Stomach (tissue), 9 donors: ENCODE results near the gene SH2D3A. TPM values are rescaled to one million over a fixed set of nuclear protein-coding genes. Genes with fewer than 3 reads are reported as not detected.

ENCODE experiments used
- DNase-seq, 2 donors: peaks; one replicate each; pipeline versions ENCODE4 v3.0.0 to v3.0.0-alpha.2; 2013 to 2019
- H3K27ac ChIP-seq, 5 donors: fragments of 200-600 bp in 4 of 5; sonication (generic) in 4 of 5; one replicate each; pipeline ENCODE4 v1.5.1; 2013 to 2019; ENCODE audit warnings: mild to moderate bottlenecking in 1 of 5, moderate library complexity in 1 of 5
- H3K27me3 ChIP-seq, 3 donors: fragments of 200-600 bp; sonication (generic); one replicate each; pipeline ENCODE4 v1.5.1; 2017 to 2019; ENCODE audit warnings: mixed run types in 1 of 3
- H3K36me3 ChIP-seq, 4 donors: fragments of 200-600 bp; sonication (generic); 1 replicate in 3 of 4; 2 replicates in 1 of 4; pipeline ENCODE4 v1.5.1; 2016 to 2019
- H3K4me1 ChIP-seq, 4 donors: fragments of 200-600 bp; sonication (generic); one replicate each; pipeline ENCODE4 v1.5.1; 2016 to 2019
- H3K4me3 ChIP-seq, 4 donors: fragments of 200-600 bp; sonication (generic) in 3 of 4; one replicate each; pipeline ENCODE4 v1.5.1; 2016 to 2019; ENCODE audit warnings: mild to moderate bottlenecking in 1 of 4
- H3K9me3 ChIP-seq, 4 donors: fragments of 200-600 bp; sonication (generic); one replicate each; pipeline ENCODE4 v1.5.1; 2016 to 2019
- EP300 ChIP-seq: sonication (generic); formaldehyde crosslinking; IDR thresholded peaks from one replicate; pipeline ENCODE4 v1.6.1; 2017; ENCODE audit warnings: antibody characterized with exemption
- POLR2A ChIP-seq, 4 donors: fragments of 450-650 bp; IDR thresholded peaks; one replicate each; pipeline ENCODE4 v1.6.1; 2016; ENCODE audit warnings: antibody characterized with exemption in 4 of 4, control low read depth in 2 of 4, mild to moderate bottlenecking in 1 of 4, moderate library complexity in 1 of 4
- POLR2AphosphoS5 ChIP-seq, 3 donors: sonication (generic); formaldehyde crosslinking; IDR thresholded peaks; one replicate each; pipeline ENCODE4 v1.6.1; 2016; ENCODE audit warnings: antibody characterized with exemption in 3 of 3
- WGBS, 5 donors: extraction: QIAGEN DNeasy Blood & Tissue Kit in 3 of 5; methylation state at CpG; one replicate each; pipeline versions ENCODE4 v1.1.5 to v1.1.7; 2013 to 2018; 5-methylcytosine and 5-hydroxymethylcytosine counted together
- intact Hi-C: fragments of 100-400 bp; cut with DNase I; formaldehyde crosslinking; loops from one replicate; pipeline ENCODE4 v1.15.1; 2023; ENCODE audit warnings: low total_unique reads
- polyA plus RNA-seq, 3 donors: library from polyadenylated mRNA; stranded (reverse); fragments of 200-250 nt; gene quantifications; one replicate each; pipeline ENCODE4 v1.2.3, GENCODE V29; 2013
- total RNA-seq, 5 donors: library from RNA; depleted of rRNA; stranded (reverse); fragments of >200 nt; gene quantifications; one replicate each; pipeline versions ENCODE4 v1.1.0 to v1.2.3, GENCODE V29; 2014 to 2016
- TF ChIP-seq, protein P1 (sequence below), 7 experiments: fragments of 450-650 bp in 4 of 7; fragments of 200-600 bp in 3 of 7; sonication (generic) in 3 of 7; IDR thresholded peaks; one replicate each; pipeline ENCODE4 v1.5.1; 2016 to 2019; ENCODE audit warnings: antibody characterized with exemption in 7 of 7, control low read depth in 2 of 7, mild to moderate bottlenecking in 1 of 7
- donor health status: healthy with polysubstance abuse.
- donor health status: Bipolar disorder and iron deficiency.
- donor health status: healthy.

SH2D3A gene
- total and polyA plus RNA-seq, 8 donors, result 8.8 to 71.3 (median 27.3) TPM

DNA sequence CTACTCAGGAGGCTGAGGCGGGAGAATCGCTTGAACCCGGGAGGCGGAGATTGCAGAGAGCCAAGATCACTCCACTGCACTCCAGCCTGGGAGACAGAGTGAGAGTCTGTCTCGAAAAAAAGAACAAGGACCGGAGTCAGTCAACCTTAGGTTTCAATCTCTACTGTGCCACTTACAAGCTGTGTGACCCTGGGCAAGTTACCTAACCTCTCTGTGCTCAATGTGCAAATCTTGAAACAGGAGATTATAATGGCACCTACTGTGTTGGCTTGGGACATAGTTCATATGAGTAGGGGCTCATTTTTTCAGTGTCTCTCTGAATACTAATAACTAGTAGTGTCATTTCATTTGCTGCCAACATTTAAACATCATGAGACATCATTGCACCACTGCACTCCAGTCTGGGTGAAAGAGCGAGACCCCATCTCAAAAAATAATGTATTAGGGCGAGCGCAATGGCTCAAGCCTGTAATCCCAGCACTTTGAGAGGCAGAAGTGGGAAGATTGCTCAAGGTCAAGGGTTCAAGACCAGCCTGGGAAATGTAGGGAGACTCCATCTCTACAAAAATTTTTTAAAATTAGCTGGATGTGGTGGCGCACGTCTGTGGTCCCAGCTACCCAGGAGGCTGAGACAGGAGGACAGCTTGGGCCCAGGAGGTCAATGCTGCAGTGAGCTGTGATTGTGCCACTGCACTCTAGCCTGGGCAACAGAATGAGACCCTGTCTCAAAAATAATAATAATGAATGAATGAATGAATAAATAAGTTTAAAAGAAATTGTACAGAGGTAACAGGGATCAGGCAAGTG is 52.3 kb downstream of the SH2D3A start:
- Histone ChIP-seq H3K27ac (no peak overlapping the region), H3K4me1 (peaks cover 0 to 6% (median 0%) of the 10 kb centered on the region in 4 donors), H3K4me3 (no peak overlapping the region), H3K27me3 (peaks cover 0 to 58% (median 2%) of the 10 kb centered on the region in 3 donors), H3K36me3 (no peaks in the 10 kb centered on the region), H3K9me3 (no peaks in the 10 kb centered on the region)
- 85 to 91% (median 89%) methylated on average over 11 of the region's 11 CpGs for WGBS, 5 donors
- intact Hi-C loops, result no loop called here
- TF ChIP-seq POLR2AphosphoS5 (IDR thresholded peaks at IDR 0.05) (no peak), EP300 (no peak), POLR2A (IDR thresholded peaks at IDR 0.05) (no peak)
- TF ChIP-seq, protein P1, sequence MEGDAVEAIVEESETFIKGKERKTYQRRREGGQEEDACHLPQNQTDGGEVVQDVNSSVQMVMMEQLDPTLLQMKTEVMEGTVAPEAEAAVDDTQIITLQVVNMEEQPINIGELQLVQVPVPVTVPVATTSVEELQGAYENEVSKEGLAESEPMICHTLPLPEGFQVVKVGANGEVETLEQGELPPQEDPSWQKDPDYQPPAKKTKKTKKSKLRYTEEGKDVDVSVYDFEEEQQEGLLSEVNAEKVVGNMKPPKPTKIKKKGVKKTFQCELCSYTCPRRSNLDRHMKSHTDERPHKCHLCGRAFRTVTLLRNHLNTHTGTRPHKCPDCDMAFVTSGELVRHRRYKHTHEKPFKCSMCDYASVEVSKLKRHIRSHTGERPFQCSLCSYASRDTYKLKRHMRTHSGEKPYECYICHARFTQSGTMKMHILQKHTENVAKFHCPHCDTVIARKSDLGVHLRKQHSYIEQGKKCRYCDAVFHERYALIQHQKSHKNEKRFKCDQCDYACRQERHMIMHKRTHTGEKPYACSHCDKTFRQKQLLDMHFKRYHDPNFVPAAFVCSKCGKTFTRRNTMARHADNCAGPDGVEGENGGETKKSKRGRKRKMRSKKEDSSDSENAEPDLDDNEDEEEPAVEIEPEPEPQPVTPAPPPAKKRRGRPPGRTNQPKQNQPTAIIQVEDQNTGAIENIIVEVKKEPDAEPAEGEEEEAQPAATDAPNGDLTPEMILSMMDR (IDR thresholded peaks at IDR 0.05), result no peak
- DNase-seq, result no peak

DNA sequence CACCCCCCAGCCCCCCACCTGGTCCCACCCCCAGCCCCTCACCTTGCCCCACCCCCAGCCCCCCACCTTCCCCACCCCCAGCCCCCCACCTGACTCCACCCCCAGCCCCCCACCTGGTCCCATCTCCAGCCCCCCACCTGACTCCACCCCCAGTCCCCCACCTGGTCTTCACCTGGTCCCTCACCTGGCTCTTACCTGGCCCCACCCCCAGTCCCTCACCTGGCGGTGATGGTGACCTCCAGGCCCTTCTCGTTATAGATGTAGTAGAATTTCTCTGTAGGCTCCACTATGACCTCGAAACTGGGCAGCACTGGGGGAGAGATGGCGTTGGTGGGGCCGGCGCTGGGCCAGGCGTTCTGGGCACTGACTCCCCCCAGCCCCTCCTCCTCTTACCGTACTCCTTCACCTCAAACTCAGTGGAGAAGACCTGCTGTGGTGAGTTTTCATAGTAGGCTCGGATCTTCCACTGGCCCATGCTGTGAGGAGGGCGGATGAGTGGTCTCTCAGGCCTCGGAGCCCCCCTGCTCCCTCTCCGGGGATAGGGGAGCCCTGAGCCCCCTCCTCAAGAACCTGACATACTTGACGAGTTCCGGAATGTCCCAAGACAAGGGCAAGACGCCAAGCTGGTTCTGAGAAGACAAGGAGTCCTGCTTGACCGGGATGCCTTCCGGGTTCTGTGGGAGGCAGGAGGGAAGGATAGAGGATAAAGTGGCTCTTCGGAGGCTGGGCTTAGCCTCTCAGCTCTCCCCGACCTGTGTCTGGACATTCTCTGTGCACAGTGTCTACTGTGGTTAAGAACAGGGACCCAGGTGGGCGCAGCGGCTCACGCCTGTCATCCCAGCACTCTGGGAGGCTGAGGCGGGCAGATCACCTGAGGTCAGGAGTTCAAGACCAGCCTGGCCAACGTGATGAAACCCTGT is 53.2 kb downstream of the SH2D3A start:
- peaks cover 0 to 6% (median 0%) of the 10 kb centered on the region in 4 donors for H3K4me1 ChIP-seq
- no peaks in the 10 kb centered on the region for H3K9me3 ChIP-seq
- no peak overlapping the region for H3K4me3 ChIP-seq
- WGBS, 5 donors, result 65 to 75% (median 73%) methylated on average over 23 to 24 of the region's 24 CpGs
- TF ChIP-seq, protein P1 (IDR thresholded peaks at IDR 0.05), result no peak
- TF ChIP-seq POLR2AphosphoS5 (IDR thresholded peaks at IDR 0.05) (no peak), EP300 (no peak), POLR2A (IDR thresholded peaks at IDR 0.05) (no peak)
- DNase-seq, result no peak
- peaks cover 0 to 63% (median 9%) of the 10 kb centered on the region in 3 donors for H3K27me3 ChIP-seq
- no peaks in the 10 kb centered on the region for H3K36me3 ChIP-seq
- intact Hi-C loops, result no loop called here
- H3K27ac ChIP-seq, result no peak overlapping the region

DNA sequence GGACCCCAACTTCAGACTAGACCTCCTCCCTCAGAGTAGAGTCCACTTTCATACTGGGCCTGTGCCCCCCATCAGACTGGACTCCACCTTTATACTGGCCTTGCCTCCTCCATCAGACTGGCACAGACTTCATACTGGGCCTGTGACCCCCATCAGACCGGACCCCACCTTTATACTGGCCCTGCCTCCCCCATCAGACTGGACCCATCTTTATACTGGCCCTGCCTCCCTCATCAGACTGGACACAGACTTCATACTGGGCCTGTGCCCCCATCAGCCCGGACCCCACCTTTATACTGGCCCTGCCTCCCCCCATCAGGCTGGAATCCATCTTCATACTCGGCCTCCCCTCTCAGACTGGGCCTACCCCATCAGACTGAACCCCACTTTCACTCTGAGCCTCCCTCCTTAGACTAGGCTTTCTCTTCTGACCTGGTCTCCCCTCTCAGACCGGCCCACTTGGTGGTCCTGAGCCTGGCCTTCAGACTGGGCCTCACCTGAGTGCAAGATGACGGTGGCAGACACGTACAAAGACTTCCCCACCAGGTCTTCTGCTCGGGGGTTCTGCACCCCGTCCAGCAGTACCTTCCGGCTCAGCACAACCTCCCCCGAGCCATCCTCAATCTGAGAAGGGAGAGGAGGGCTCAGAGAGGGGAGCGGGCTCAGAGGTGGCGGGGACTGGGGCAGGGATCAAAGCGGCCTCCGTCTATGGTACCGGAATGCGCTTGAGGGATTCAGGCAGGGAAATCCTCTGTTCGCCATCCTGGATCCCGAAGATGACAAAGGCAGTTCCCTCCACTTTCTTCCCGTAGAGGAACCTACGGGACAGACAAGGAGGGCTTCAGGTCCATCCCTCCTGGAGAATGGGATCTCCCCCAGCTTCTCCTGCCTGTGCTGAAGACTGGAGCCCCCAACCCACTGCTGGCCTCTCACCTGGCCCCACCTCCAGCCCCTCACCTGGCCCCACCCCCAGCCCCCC is 54.3 kb downstream of the SH2D3A start:
- Histone ChIP-seq H3K4me1 (peaks cover 0 to 6% (median 0%) of the 10 kb centered on the region in 4 donors), H3K36me3 (no peaks in the 10 kb centered on the region), H3K9me3 (no peaks in the 10 kb centered on the region), H3K27me3 (peaks cover 0 to 61% (median 9%) of the 10 kb centered on the region in 3 donors), H3K27ac (no peak overlapping the region), H3K4me3 (no peak overlapping the region)
- WGBS, 5 donors, result 88 to 94% (median 92%) methylated on average over 13 to 20 of the region's 20 CpGs
- intact Hi-C loops, result no loop called here
- TF ChIP-seq EP300 (no peak), POLR2AphosphoS5 (IDR thresholded peaks at IDR 0.05) (no peak), POLR2A (IDR thresholded peaks at IDR 0.05) (no peak)
- TF ChIP-seq, protein P1 (IDR thresholded peaks at IDR 0.05), result no peak
- no peak for DNase-seq
